Left ventricle myocardium inferior (tissue), 1 donor: ENCODE measurements around the gene TMEM163. TPM values are rescaled to one million over a fixed set of nuclear protein-coding genes. Genes with fewer than 3 reads are reported as not detected.

Source experiments
- DNase-seq: peaks from one replicate; pipeline ENCODE4 v3.0.0-alpha.2; 2020
- H3K27ac ChIP-seq: fragments of 200-600 bp; replicated peaks from 2 replicates; pipeline ENCODE4 v1.8.0; 2021
- H3K27me3 ChIP-seq: fragments of 200-600 bp; 2 replicates; pipeline ENCODE4 v1.8.0; 2021; ENCODE audit warnings: low read depth
- H3K36me3 ChIP-seq: fragments of 200-600 bp; 2 replicates; pipeline ENCODE4 v1.8.0; 2021
- H3K4me1 ChIP-seq: fragments of 200-600 bp; 2 replicates; pipeline ENCODE4 v1.8.0; 2021
- H3K4me3 ChIP-seq: fragments of 200-600 bp; 2 replicates; pipeline ENCODE4 v1.8.0; 2021; ENCODE audit warnings: mild to moderate bottlenecking, moderate library complexity
- H3K9me3 ChIP-seq: fragments of 200-600 bp; replicated peaks from 2 replicates; pipeline ENCODE4 v1.8.0; 2021
- intact Hi-C: fragments of 100-400 bp; cut with micrococcal nuclease; formaldehyde crosslinking; loops from one replicate; pipeline ENCODE4 v1.11.0; 2022
- total RNA-seq: library from RNA; stranded (reverse); fragmentation: NEBNext Ultra II Directional; extraction: Animal tissue kit (Norgen Biotek cat#: 25700); gene quantifications from one replicate; pipeline ENCODE4 v1.2.1, GENCODE V29; 2021
- TF ChIP-seq, protein P1 (sequence below): fragments of 200-600 bp; IDR thresholded peaks from 2 replicates; pipeline ENCODE4 v1.8.0; 2021; ENCODE audit warnings: antibody characterized with exemption, mild to moderate bottlenecking, borderline replicate concordance
- donor health status: DM: no; HTN: yes; CAD: no; lungs with severe emphysema.

TMEM163 gene
- total RNA-seq, 1 donor from 2014 or later: 0.22 TPM

DNA sequence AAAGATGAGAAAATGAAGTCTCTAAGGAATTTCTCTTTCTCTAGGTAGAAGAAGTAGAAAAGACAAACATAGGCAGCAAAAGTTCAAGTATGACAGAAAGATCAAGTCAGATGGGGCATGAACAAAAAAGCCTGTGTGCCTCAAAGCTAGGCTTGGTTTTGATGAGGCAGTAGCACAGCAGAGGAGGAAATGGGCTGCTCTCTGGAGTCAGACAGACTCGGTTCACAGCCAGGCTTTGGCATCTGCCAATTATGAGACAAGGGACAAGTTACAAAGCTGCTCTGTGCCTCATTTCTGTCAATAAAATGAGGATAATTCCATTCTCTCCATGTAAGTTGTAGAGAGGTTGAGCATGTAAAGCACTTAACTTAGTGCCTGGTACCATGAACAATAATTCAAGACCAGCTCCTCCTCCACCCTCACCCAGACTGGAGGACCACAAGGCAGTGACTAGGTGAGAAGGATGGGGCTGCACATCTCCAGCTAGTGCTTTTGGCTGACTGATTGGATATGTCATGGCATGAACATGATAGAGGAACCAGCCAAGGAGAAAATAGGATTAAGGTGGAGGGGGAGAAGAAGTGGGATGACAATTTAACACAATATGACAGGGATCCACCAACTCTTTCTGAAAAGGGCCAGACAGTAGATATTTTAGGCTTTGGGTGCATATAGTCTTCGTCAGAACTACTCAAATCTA, 84.6 kb downstream of the TMEM163 start:
- Histone ChIP-seq H3K4me3 (no peak overlapping the region), H3K27ac (no peak overlapping the region), H3K4me1 (no peaks in the 10 kb centered on the region), H3K27me3 (no peaks in the 10 kb centered on the region), H3K9me3 (no peaks in the 10 kb centered on the region), H3K36me3 (no peaks in the 10 kb centered on the region)
- no peak for DNase-seq
- TF ChIP-seq, protein P1, sequence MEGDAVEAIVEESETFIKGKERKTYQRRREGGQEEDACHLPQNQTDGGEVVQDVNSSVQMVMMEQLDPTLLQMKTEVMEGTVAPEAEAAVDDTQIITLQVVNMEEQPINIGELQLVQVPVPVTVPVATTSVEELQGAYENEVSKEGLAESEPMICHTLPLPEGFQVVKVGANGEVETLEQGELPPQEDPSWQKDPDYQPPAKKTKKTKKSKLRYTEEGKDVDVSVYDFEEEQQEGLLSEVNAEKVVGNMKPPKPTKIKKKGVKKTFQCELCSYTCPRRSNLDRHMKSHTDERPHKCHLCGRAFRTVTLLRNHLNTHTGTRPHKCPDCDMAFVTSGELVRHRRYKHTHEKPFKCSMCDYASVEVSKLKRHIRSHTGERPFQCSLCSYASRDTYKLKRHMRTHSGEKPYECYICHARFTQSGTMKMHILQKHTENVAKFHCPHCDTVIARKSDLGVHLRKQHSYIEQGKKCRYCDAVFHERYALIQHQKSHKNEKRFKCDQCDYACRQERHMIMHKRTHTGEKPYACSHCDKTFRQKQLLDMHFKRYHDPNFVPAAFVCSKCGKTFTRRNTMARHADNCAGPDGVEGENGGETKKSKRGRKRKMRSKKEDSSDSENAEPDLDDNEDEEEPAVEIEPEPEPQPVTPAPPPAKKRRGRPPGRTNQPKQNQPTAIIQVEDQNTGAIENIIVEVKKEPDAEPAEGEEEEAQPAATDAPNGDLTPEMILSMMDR: no peak
- intact Hi-C loops: no loop called here

DNA sequence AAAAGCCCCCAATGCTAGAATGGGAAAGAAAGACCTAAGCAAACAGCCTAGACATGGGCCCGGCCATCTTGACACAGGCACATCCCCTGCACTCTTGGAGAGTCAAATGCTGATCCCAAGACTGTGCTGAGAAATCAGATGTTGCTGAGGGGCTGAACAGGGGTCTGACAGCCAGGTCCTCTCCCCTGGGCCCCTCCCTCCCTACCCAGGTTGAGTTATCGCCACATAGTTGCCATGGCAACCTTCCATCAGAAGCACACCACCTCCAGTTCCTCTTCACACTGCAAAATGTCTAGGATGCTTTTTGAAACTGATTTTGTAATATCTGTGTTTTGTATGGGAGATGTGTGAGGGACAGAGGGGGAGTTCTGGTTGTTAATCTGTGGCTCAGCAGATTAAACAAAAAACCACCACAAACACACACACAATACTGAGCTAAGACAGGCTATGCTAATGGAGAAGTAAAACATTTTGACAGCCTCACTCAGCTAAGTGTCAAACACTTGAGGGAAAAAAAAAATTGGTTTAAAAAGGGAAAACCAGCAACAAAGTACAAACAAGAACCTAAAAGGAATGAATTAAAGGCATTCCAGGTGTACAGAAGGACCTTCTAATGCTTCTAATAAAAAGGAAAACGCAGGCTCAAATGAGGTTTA, 88.2 kb downstream of the TMEM163 start:
- TF ChIP-seq, protein P1: no peak
- DNase-seq: no peak

DNA sequence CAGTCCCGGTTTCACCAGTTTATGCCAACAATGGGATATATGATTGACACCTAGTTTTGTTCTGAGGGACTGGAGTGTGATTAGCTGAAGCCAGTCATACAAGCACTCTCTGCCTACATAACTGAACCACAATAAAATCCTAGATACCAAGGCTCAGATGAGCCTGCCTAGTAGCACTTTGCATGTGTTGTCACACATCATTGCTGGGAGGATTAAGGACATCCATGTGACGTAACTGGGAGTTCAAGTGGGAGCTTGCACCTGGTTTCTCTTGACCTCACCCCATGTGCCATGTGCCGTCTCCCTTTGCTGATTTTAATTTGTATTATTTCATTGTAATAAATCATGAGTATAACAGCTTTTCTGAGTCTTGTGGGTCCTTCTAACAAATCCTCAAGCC, 90.3 kb downstream of the TMEM163 start:
- intact Hi-C loops: no loop called here
- no peak overlapping the region for H3K4me3 ChIP-seq
- no peaks in the 10 kb centered on the region for H3K4me1 ChIP-seq
- TF ChIP-seq, protein P1: no peak
- no peaks in the 10 kb centered on the region for H3K9me3 ChIP-seq
- H3K27ac ChIP-seq: no peak overlapping the region
- DNase-seq: no peak
- H3K36me3 ChIP-seq: no peaks in the 10 kb centered on the region
- no peaks in the 10 kb centered on the region for H3K27me3 ChIP-seq

More for the DNA sequence above, 88.2 kb downstream of the TMEM163 start:
- Histone ChIP-seq H3K4me3 (no peak overlapping the region), H3K27me3 (no peaks in the 10 kb centered on the region), H3K9me3 (no peaks in the 10 kb centered on the region), H3K27ac (no peak overlapping the region), H3K36me3 (no peaks in the 10 kb centered on the region), H3K4me1 (no peaks in the 10 kb centered on the region)
- intact Hi-C loops: no loop called here

DNA sequence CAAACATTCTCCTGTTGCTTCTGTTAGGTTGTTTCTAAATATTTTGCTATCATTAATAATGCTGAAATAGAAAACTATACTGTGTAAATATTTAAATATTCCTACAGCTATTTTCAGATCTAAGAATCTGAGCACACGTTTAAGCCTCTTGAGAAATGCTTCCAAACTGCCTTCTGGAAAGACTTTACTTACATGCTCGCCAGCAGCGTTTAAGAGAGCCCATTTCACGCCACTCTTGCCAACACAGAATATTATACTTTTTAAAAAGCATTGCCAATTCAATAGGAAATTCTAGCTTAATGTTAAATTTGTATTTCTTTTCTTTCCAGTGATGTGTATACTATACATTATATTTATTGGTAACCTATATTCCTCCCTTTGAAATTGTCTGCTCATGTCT, 92.0 kb downstream of the TMEM163 start:
- DNase-seq: no peak
- intact Hi-C loops: no loop called here

DNA sequence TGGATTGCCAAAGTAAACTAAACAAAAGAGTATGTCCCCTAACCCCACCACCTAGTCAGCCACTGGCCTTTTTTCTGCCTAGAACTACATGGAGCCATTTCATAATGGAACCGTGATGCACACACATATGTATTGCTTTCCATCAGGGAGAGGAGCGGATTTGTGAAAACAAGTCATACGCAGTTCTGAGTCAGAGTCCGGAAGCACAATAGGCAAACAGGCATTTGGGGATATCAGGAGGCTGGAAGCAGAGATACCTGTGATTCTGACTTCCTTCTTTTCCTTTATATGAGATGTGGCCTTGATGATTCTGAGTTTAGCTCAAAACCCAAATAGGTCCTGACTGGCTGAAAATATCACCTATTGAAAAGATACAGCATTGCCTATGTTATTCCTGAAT, 93.5 kb downstream of the TMEM163 start:
- Histone ChIP-seq H3K36me3 (no peaks in the 10 kb centered on the region), H3K27me3 (no peaks in the 10 kb centered on the region), H3K4me1 (no peaks in the 10 kb centered on the region), H3K27ac (no peak overlapping the region), H3K9me3 (peaks cover under 1% of the 10 kb centered on the region), H3K4me3 (no peak overlapping the region)
- intact Hi-C loops: no loop called here
- DNase-seq: no peak
- TF ChIP-seq, protein P1: no peak

More for the DNA sequence above, 92.0 kb downstream of the TMEM163 start:
- no peaks in the 10 kb centered on the region for H3K9me3 ChIP-seq
- H3K4me3 ChIP-seq: no peak overlapping the region
- TF ChIP-seq, protein P1: no peak
- H3K36me3 ChIP-seq: no peaks in the 10 kb centered on the region
- no peak overlapping the region for H3K27ac ChIP-seq
- H3K4me1 ChIP-seq: no peaks in the 10 kb centered on the region
- H3K27me3 ChIP-seq: no peaks in the 10 kb centered on the region
